Stimulated activated CD4-positive, alpha-beta T cell treated with anti-CD3 and anti-CD28 coated beads, Interleukin-15, amount 100 ng/mL, for 48 hours (primary cell): Measurements from ENCODE around the gene CCNH.

ENCODE experiments used
- DNase-seq, 2 donors: peaks; one replicate each; pipeline ENCODE4 v3.0.0-alpha.2; 2020; ENCODE audit warnings: low read depth in 2 of 2

The CCNH gene

DNA sequence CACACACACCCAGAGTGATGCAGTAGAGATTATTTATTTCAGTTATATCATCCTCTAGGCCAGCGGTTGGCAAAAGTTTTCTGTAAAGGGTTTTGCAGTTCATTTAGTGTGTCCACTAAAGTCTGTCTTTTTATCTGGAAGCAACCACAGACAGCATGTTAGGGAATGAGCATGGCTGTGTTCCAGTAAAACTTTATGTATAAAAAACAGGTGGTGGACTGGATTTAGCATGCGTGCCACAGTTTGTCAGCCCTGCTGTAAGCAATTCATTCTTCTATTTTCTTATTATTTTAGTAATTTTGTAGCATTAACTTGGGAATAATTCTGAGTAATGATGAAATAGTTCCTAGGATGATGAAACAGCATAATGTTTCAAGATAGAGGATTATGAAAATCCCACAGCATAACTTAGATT lies 51.7 kb downstream of the CCNH start:
- DNase-seq: no peak

DNA sequence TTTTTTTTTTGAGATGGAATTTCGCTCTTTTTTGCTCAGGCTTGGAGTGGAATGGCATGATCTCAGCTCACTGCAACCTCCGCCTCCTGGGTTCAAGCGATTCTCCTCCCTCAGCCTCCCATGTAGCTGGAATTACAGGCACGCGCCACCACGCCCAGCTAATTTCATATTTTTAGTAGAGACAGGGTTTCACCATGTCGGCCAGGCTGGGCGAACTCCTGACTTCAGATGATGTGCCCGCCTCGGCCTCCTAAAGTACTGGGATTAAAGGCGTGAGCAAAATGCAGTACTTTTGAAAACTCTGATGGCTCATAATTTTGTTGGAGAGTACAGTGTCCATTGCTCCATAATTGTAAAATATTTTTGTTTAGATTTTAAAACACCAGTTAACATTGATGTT lies 52.6 kb downstream of the CCNH start:
- DNase-seq: no peak

DNA sequence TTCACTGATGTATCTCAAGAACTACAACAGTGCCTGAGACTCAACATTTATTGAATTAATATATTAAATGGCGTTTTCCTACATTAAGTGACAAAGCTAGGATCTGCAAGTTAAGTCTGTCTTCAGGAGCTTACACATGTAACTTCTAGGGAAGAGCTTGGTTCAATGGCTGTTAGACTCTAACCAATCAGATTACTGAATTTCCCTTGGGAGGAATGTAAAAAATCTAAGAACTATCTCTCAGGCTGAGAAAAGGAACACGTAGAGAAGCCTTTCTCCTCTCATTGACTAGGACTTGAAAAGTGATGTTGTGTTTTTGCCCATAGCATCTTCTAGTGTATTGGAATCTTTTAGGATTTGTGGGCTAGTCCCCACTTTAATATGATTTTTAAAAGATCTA lies 53.6 kb downstream of the CCNH start:
- DNase-seq: no peak

DNA sequence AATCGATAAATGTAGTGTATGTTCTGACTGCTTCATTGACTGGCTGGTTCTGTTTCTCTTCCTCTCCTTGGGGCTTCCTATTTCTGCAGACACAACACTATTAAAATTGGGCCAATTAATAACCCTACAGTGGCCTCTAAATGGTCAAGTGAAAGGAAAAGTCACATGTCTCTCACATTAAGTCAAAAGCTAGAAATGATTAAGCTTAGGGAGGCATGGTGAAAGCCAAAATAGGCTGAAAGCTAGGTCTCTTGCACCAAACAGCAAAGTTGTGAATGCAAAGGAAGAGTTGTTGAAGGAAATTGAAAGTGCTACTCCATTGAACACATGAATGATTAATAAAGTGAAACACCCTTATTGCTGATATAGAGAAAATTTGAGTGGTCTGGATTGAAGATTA lies 58.2 kb downstream of the CCNH start:
- no peak for DNase-seq

DNA sequence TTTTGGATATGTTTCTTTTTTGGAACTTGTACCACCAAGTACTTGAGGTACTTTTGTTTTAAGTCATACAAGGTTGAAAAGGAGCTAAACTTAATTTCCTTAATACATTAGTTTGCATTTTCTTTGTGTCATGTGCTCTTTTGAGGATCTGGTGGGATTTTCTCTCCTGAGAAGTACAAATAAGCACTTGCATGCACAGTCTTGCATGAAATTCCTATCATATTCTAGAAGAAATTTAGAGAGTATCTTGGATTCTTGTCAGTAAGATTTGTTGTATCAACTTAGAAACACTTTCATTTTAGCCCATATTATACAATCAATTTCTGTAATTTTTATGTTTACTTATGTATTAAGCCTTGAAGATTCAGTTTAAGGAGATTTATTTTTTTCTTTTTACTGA lies 64.9 kb downstream of the CCNH start:
- no peak for DNase-seq

DNA sequence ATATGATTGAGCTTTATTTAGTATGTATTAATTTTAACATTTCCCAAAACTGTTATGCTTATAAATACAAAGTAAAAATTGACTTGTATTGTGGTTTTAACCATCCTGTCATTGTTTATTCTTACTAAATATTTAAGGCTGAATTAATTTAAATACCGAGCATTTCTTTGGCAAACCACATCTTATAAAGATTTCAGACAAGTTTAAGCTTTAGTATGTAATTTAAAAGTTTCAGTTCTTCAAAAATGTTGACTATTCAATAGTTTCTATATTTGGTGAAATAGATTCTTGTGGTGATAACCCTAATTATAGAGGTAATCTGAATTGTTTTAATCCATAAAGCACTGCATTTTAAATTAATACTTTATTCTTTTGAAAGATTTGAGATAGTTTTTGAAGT lies 65.5 kb downstream of the CCNH start:
- no peak for DNase-seq
